PC-9 (cell line): ENCODE data around the gene TMTC2. TPM values are rescaled to one million over a fixed set of nuclear protein-coding genes. Genes with fewer than 3 reads are reported as not detected.

Experiments
- BruUV-seq: library from RNA; stranded (reverse); fragments of 400-500 nt; replicated peaks from 2 replicates; lab custom pipeline; 2021; lab: Mats Ljungman, UMichigan
- CTCF ChIA-PET: fragments of 300-600 bp; sonication (Branson Sonifier 250); formaldehyde crosslinking; loops from one replicate; lab custom pipeline; 2022; ENCODE audit warnings: antibody characterized with exemption; lab: Charles Lee
- POLR2A ChIA-PET: fragments of 300-600 bp; sonication (Branson Sonifier 250); formaldehyde crosslinking; loops from one replicate; lab custom pipeline; 2022; ENCODE audit warnings: antibody characterized with exemption; ENCODE audit not compliant: unreplicated experiment; lab: Charles Lee
- DNase-seq, 2 experiments: peaks; one replicate each; pipeline versions ENCODE4 v3.0.0 to v3.0.0-alpha.2; 2015 to 2022; ENCODE audit warnings: mixed read lengths in 1 of 2
- H2AFZ ChIP-seq: fragments of 200-600 bp; sonication (generic); 2 replicates; pipeline ENCODE4 v1.8.1; 2017; ENCODE audit warnings: antibody characterized with exemption
- H3F3A ChIP-seq: fragments of 200-600 bp; sonication (generic); 2 replicates; pipeline ENCODE4 v1.8.1; 2017; ENCODE audit warnings: antibody characterized with exemption, mild to moderate bottlenecking, low read depth; ENCODE audit not compliant: insufficient read depth
- H3K27ac ChIP-seq: fragments of 200-600 bp; sonication (generic); 2 replicates; pipeline ENCODE4 v1.6.1; 2016; ENCODE audit warnings: mixed run types
- H3K27me3 ChIP-seq: fragments of 200-600 bp; sonication (generic); 2 replicates; pipeline ENCODE4 v1.6.1; 2016; ENCODE audit warnings: low read depth, mixed run types; ENCODE audit not compliant: insufficient read depth
- H3K36me3 ChIP-seq: fragments of 200-600 bp; sonication (generic); 2 replicates; pipeline ENCODE4 v1.6.1; 2016; ENCODE audit warnings: low read depth, mixed run types
- H3K4me1 ChIP-seq: fragments of 200-600 bp; sonication (generic); replicated peaks from 2 replicates; pipeline ENCODE4 v1.6.1; 2016; ENCODE audit warnings: mixed run types; ENCODE audit not compliant: insufficient read depth
- H3K4me2 ChIP-seq: fragments of 200-600 bp; sonication (generic); 2 replicates; pipeline ENCODE4 v1.6.1; 2017; ENCODE audit warnings: mixed run types
- H3K4me3 ChIP-seq: fragments of 200-600 bp; sonication (generic); 2 replicates; pipeline ENCODE4 v1.6.1; 2016; ENCODE audit warnings: mixed run types
- H3K79me2 ChIP-seq: fragments of 200-600 bp; sonication (generic); 2 replicates; pipeline ENCODE4 v1.6.1; 2017; ENCODE audit warnings: low read depth, mixed run types
- H3K9me2 ChIP-seq: fragments of 200-600 bp; sonication (generic); 2 replicates; pipeline ENCODE4 v1.8.1; 2017; ENCODE audit warnings: mild to moderate bottlenecking; ENCODE audit not compliant: insufficient read depth
- H3K9me3 ChIP-seq: fragments of 200-600 bp; sonication (generic); 2 replicates; pipeline ENCODE4 v1.8.1; 2016; ENCODE audit warnings: low read depth; ENCODE audit not compliant: insufficient read depth
- H4K20me1 ChIP-seq: fragments of 200-600 bp; sonication (generic); 2 replicates; pipeline ENCODE4 v1.8.1; 2017; ENCODE audit not compliant: insufficient read depth
- CTCF ChIP-seq: fragments of 200-600 bp; sonication (generic); conservative IDR thresholded peaks from 2 replicates; pipeline ENCODE4 v1.6.1; 2017; ENCODE audit warnings: mixed run types, antibody characterized with exemption, mild to moderate bottlenecking, moderate library complexity
- EZH2 ChIP-seq: fragments of 200-600 bp; sonication (generic); IDR thresholded peaks from 2 replicates; pipeline ENCODE4 v1.8.0; 2017; ENCODE audit warnings: antibody characterized with exemption, low read depth
- intact Hi-C: fragments of 100-400 bp; cut with micrococcal nuclease; formaldehyde crosslinking; loops from one replicate; pipeline ENCODE4 v1.10.0; 2022; ENCODE audit not compliant: unreplicated experiment
- total RNA-seq: library from RNA; stranded (reverse); gene quantifications from 2 replicates; pipeline ENCODE4 v1.2.3, GENCODE V29; 2021

The TMTC2 gene
- total RNA-seq, 1 experiment from 2014 or later, result 8.6 TPM

DNA sequence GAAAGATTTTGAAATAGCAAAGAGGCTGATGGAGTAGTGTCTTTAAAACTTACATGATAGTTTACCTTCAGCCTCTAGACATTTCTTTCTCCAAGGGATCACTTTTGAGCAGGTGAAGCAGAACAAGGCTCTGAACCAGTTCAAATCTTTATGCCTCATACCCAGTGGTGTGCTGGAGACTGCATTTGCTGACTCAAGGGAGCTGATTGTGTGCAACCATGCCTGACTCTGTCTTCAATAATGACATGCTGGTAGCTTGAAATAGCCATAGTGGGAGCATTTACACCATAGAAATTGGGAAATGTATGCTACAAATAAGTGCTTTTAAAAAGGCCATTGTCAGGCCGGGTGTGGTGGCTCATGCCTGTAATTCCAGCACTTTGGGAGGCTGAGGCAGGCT is 482.0 kb downstream of the TMTC2 start:
- no TSS peak for BruUV-seq
- intact Hi-C loops, result no loop called here
- Histone ChIP-seq H3K4me2 (no peak overlapping the region), H3K4me3 (no peak overlapping the region), H3K9me2 (no peaks in the 10 kb centered on the region), H4K20me1 (no peaks in the 10 kb centered on the region), H3K9me3 (no peaks in the 10 kb centered on the region), H3K4me1 (no peaks in the 10 kb centered on the region), H3K79me2 (no peaks in the 10 kb centered on the region), H3K27me3 (no peaks in the 10 kb centered on the region), H3K36me3 (no peaks in the 10 kb centered on the region), H3K27ac (no peak overlapping the region), H2AFZ (no peak overlapping the region), H3F3A (no peaks in the 10 kb centered on the region)
- POLR2A ChIA-PET, result no interaction called here
- no peak for DNase-seq
- CTCF ChIA-PET, result no interaction called here
- TF ChIP-seq EZH2 (no peak), CTCF (no peak)

GRCh38 chr12:83172441-83172840 is 485.7 kb downstream of the TMTC2 start:
- H2AFZ ChIP-seq, result no peak overlapping the region
- no peak overlapping the region for H3K4me2 ChIP-seq
- H3F3A ChIP-seq, result no peaks in the 10 kb centered on the region
- no peaks in the 10 kb centered on the region for H3K4me1 ChIP-seq
- H3K79me2 ChIP-seq, result no peaks in the 10 kb centered on the region
- ChIA-PET POLR2A (interaction anchor here (0.6 kb wide), 1 partner anchor 714 kb away, joined by 5 read pairs; no protein-coding TSS in a partner anchor), CTCF (no interaction called here)
- no peaks in the 10 kb centered on the region for H4K20me1 ChIP-seq
- no peak for DNase-seq
- H3K36me3 ChIP-seq, result no peaks in the 10 kb centered on the region
- H3K9me3 ChIP-seq, result no peaks in the 10 kb centered on the region
- TF ChIP-seq EZH2, result no peak
- TF ChIP-seq CTCF, result no peak
- intact Hi-C loops, result no loop called here
- H3K4me3 ChIP-seq, result no peak overlapping the region
- BruUV-seq, result no TSS peak
- 0 out of 2 replicates have a peak, but pooled peaks cover 4% of the 10 kb centered on the region for H3K9me2 ChIP-seq
- H3K27me3 ChIP-seq, result no peaks in the 10 kb centered on the region
- no peak overlapping the region for H3K27ac ChIP-seq

GRCh38 chr12:83172866-83173649 is 486.4 kb downstream of the TMTC2 start:
- H3K9me3 ChIP-seq, result no peaks in the 10 kb centered on the region
- no peaks in the 10 kb centered on the region for H3K27me3 ChIP-seq
- H2AFZ ChIP-seq, result no peak overlapping the region
- POLR2A ChIA-PET, result interaction anchor here (0.6 kb wide), 1 partner anchor 714 kb away, joined by 5 read pairs; no protein-coding TSS in a partner anchor
- H3K9me2 ChIP-seq, result 0 out of 2 replicates have a peak, but pooled peaks cover 4% of the 10 kb centered on the region
- H4K20me1 ChIP-seq, result no peaks in the 10 kb centered on the region
- intact Hi-C loops, result no loop called here
- H3K79me2 ChIP-seq, result no peaks in the 10 kb centered on the region
- CTCF ChIA-PET, result no interaction called here
- H3K36me3 ChIP-seq, result no peaks in the 10 kb centered on the region
- no peak for DNase-seq
- no peak overlapping the region for H3K4me3 ChIP-seq
- H3K4me1 ChIP-seq, result no peaks in the 10 kb centered on the region
- no peak overlapping the region for H3K27ac ChIP-seq
- TF ChIP-seq CTCF (no peak), EZH2 (no peak)
- H3F3A ChIP-seq, result no peaks in the 10 kb centered on the region
- no TSS peak for BruUV-seq
- no peak overlapping the region for H3K4me2 ChIP-seq
